Panc1 (cell line): ENCODE results near the gene CTRB1.

Experiments
- POLR2AphosphoS5 ChIP-seq: IDR thresholded peaks from 2 replicates; pipeline ENCODE4 v1.6.1; 2012; ENCODE audit warnings: mild to moderate bottlenecking, low read depth, low read length, moderate library complexity
- SIN3A ChIP-seq: IDR thresholded peaks from 2 replicates; pipeline ENCODE4 v1.6.1; 2012; ENCODE audit warnings: low read depth, mild to moderate bottlenecking, low read length, moderate library complexity, borderline replicate concordance; ENCODE audit not compliant: insufficient read depth
- TCF7L2 ChIP-seq: IDR thresholded peaks from 2 replicates; pipeline ENCODE4 v1.6.1; 2011; ENCODE audit warnings: mild to moderate bottlenecking, low read depth, low read length, inconsistent platforms
- TF ChIP-seq, protein P1 (sequence below): fragments of 450-650 bp; IDR thresholded peaks from 2 replicates; pipeline ENCODE4 v1.5.1; 2017; ENCODE audit warnings: mild to moderate bottlenecking
- TF ChIP-seq, protein P2 (sequence below), 2 experiments: IDR thresholded peaks; 2 replicates each; pipeline ENCODE4 v1.6.1; 2011 to 2012; ENCODE audit warnings: low read depth in 2 of 2, control low read depth in 1 of 2, low read length in 1 of 2, mild to moderate bottlenecking in 1 of 2, moderate library complexity in 1 of 2; ENCODE audit not compliant: insufficient read depth in 1 of 2

DNA sequence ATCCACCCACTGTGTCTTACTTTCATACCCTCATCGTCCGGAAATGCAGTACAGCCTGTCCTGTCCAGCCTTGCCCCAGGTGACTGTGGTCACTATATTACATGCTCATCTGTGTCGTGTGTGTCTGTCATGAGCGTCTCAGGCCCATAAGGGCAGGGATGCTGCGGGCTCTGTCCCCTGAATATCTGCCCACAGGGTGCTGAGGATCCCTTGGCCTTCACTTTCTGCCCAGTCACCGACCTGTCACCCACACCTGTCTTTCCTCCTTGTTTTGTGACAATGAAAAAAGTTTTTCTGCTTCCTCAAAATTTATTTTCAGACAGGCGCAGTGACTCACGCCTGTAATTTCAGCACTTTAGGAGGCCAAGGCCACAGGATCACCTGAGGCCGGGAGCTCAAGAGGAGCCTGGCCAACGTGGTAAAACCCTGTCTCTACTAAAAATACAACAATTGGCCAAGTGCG is 1.4 kb upstream of the CTRB1 start:
- TF ChIP-seq, protein P1, sequence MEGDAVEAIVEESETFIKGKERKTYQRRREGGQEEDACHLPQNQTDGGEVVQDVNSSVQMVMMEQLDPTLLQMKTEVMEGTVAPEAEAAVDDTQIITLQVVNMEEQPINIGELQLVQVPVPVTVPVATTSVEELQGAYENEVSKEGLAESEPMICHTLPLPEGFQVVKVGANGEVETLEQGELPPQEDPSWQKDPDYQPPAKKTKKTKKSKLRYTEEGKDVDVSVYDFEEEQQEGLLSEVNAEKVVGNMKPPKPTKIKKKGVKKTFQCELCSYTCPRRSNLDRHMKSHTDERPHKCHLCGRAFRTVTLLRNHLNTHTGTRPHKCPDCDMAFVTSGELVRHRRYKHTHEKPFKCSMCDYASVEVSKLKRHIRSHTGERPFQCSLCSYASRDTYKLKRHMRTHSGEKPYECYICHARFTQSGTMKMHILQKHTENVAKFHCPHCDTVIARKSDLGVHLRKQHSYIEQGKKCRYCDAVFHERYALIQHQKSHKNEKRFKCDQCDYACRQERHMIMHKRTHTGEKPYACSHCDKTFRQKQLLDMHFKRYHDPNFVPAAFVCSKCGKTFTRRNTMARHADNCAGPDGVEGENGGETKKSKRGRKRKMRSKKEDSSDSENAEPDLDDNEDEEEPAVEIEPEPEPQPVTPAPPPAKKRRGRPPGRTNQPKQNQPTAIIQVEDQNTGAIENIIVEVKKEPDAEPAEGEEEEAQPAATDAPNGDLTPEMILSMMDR: no peak
- TF ChIP-seq TCF7L2 (no peak), POLR2AphosphoS5 (no peak), SIN3A (no peak)
- TF ChIP-seq, protein P2, sequence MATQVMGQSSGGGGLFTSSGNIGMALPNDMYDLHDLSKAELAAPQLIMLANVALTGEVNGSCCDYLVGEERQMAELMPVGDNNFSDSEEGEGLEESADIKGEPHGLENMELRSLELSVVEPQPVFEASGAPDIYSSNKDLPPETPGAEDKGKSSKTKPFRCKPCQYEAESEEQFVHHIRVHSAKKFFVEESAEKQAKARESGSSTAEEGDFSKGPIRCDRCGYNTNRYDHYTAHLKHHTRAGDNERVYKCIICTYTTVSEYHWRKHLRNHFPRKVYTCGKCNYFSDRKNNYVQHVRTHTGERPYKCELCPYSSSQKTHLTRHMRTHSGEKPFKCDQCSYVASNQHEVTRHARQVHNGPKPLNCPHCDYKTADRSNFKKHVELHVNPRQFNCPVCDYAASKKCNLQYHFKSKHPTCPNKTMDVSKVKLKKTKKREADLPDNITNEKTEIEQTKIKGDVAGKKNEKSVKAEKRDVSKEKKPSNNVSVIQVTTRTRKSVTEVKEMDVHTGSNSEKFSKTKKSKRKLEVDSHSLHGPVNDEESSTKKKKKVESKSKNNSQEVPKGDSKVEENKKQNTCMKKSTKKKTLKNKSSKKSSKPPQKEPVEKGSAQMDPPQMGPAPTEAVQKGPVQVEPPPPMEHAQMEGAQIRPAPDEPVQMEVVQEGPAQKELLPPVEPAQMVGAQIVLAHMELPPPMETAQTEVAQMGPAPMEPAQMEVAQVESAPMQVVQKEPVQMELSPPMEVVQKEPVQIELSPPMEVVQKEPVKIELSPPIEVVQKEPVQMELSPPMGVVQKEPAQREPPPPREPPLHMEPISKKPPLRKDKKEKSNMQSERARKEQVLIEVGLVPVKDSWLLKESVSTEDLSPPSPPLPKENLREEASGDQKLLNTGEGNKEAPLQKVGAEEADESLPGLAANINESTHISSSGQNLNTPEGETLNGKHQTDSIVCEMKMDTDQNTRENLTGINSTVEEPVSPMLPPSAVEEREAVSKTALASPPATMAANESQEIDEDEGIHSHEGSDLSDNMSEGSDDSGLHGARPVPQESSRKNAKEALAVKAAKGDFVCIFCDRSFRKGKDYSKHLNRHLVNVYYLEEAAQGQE (IDR thresholded peaks at IDR 0.05; ENCODE audit: insufficient read depth in 1 of 2, low read depth in 2 of 2, low read length in 1 of 2): no peak
